Measurements from ENCODE around the gene ANO10.

DNA sequence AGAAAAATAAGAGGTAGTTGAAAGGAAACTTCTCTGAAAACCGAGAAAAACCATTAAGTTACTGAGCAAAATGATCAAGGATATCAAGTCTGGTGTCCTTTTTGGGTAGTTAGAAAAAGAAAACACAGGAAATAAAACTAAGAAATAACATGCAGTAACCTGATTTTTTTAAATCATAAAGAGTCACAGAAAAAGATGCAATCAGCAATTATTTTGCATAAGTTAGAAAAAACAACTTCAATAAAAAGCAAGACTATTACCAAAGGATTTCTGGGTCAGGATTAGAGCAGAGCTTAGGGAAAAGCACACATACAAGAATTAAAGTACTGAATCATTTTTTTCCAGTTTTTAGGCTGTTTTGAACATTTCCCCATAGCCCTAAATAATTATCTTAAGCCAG lies 28.5 kb upstream of the ANO10 start:
- TF ChIP-seq, protein P1, sequence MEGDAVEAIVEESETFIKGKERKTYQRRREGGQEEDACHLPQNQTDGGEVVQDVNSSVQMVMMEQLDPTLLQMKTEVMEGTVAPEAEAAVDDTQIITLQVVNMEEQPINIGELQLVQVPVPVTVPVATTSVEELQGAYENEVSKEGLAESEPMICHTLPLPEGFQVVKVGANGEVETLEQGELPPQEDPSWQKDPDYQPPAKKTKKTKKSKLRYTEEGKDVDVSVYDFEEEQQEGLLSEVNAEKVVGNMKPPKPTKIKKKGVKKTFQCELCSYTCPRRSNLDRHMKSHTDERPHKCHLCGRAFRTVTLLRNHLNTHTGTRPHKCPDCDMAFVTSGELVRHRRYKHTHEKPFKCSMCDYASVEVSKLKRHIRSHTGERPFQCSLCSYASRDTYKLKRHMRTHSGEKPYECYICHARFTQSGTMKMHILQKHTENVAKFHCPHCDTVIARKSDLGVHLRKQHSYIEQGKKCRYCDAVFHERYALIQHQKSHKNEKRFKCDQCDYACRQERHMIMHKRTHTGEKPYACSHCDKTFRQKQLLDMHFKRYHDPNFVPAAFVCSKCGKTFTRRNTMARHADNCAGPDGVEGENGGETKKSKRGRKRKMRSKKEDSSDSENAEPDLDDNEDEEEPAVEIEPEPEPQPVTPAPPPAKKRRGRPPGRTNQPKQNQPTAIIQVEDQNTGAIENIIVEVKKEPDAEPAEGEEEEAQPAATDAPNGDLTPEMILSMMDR (IDR thresholded peaks at IDR 0.05) = no peak
- no peak for TF ChIP-seq EZH2 (IDR thresholded peaks at IDR 0.05; ENCODE audit: borderline replicate concordance, insufficient read depth, low read depth, low read length, poor library complexity, severe bottlenecking)

Data from B cell (primary cell).